ENCODE data around the gene ZNF430.

Gene ZNF430

GRCh38 chr19:21087871-21088270, 67.4 kb downstream of the ZNF430 start:
- H3K27me3 Mint-ChIP-seq: no peaks in the 10 kb centered on the region
- H3K36me3 Mint-ChIP-seq (ENCODE audit: low read depth): peaks cover 31% of the 10 kb centered on the region
- H3K4me1 Mint-ChIP-seq (ENCODE audit: low read depth): peaks cover 19% of the 10 kb centered on the region
- H3K27ac Mint-ChIP-seq: no peak overlapping the region
- H3K9me3 Mint-ChIP-seq: no peaks in the 10 kb centered on the region
- no peak overlapping the region for H3K4me3 Mint-ChIP-seq

GRCh38 chr19:21092109-21092508, 71.7 kb downstream of the ZNF430 start:
- Mint-ChIP-seq H3K36me3 (ENCODE audit: low read depth) (peaks cover 31% of the 10 kb centered on the region), H3K27me3 (no peaks in the 10 kb centered on the region), H3K9me3 (no peaks in the 10 kb centered on the region), H3K4me1 (ENCODE audit: low read depth) (no peaks in the 10 kb centered on the region), H3K4me3 (no peak overlapping the region), H3K27ac (no peak overlapping the region)

GRCh38 chr19:21094347-21095025, 74.0 kb downstream of the ZNF430 start:
- no peaks in the 10 kb centered on the region for H3K27me3 Mint-ChIP-seq
- no peaks in the 10 kb centered on the region for H3K4me1 Mint-ChIP-seq (ENCODE audit: low read depth)
- no peaks in the 10 kb centered on the region for H3K9me3 Mint-ChIP-seq
- no peak overlapping the region for H3K4me3 Mint-ChIP-seq
- peaks cover 51% of the 10 kb centered on the region for H3K36me3 Mint-ChIP-seq (ENCODE audit: low read depth)
- no peak overlapping the region for H3K27ac Mint-ChIP-seq

- Mint-ChIP-seq H3K27me3 (no peaks in the 10 kb centered on the region), H3K27ac (no peak overlapping the region), H3K36me3 (ENCODE audit: low read depth) (peaks cover 62% of the 10 kb centered on the region), H3K4me3 (no peak overlapping the region), H3K4me1 (ENCODE audit: low read depth) (no peaks in the 10 kb centered on the region), H3K9me3 (no peaks in the 10 kb centered on the region)
Measured at GRCh38 chr19:21098291-21098690, 77.8 kb downstream of the ZNF430 start.

- H3K4me1 Mint-ChIP-seq (ENCODE audit: low read depth): no peaks in the 10 kb centered on the region
- no peaks in the 10 kb centered on the region for H3K9me3 Mint-ChIP-seq
- no peak overlapping the region for H3K27ac Mint-ChIP-seq
- H3K36me3 Mint-ChIP-seq (ENCODE audit: low read depth): peaks cover 59% of the 10 kb centered on the region
- H3K27me3 Mint-ChIP-seq: no peaks in the 10 kb centered on the region
- H3K4me3 Mint-ChIP-seq: no peak overlapping the region
Measured at GRCh38 chr19:21101521-21102242, 81.2 kb downstream of the ZNF430 start.

GRCh38 chr19:21109116-21109515, 88.7 kb downstream of the ZNF430 start:
- Mint-ChIP-seq H3K9me3 (peaks cover 26% of the 10 kb centered on the region), H3K27ac (no peak overlapping the region), H3K4me1 (ENCODE audit: low read depth) (no peaks in the 10 kb centered on the region), H3K4me3 (no peak overlapping the region), H3K36me3 (ENCODE audit: low read depth) (peaks cover 81% of the 10 kb centered on the region), H3K27me3 (no peaks in the 10 kb centered on the region)

Measured in stimulated activated naive CD8-positive, alpha-beta T cell treated with anti-CD3 and anti-CD28 coated beads, Interleukin-15, Interleukin-2, amounts not matched to agents 100 ng/mL and 50 ng/mL, for 24 hours (primary cell).